ENCODE data around the gene KCP. TPM values are rescaled to one million over a fixed set of nuclear protein-coding genes. Genes with fewer than 3 reads are reported as not detected.
A peak's percentile ranks its signal among the peaks of the same experiment; 100 is the strongest.

KCP gene
- total RNA-seq, 1 donor, result 1.1 TPM

DNA sequence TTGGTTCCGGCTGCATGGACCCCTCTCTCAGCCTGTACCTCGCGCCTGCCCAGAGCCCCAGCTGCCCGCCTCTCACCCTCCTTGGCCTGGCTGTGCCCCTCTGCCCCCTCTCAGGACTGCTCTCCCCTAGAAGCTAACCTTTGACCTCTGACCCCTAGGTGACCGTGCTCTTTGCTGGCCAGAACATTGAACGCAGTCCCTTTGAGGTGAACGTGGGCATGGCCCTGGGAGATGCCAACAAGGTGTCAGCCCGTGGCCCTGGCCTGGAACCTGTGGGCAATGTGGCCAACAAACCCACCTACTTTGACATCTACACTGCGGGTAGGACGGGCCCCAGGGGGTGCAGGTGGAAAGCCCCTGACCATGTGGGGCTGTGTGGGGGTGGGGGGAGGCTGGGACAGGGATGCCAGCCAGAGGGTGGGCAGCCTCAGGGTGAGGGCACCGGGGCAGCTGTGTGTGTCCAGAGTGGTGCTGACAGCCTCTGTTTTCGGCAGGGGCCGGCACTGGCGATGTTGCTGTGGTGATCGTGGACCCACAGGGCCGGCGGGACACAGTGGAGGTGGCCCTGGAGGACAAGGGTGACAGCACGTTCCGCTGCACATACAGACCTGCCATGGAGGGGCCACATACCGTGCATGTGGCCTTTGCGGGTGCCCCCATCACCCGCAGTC, 72.3 kb downstream of the KCP start:
- H3K79me2 ChIP-seq (ENCODE audit: insufficient read depth, low read length), result peaks cover 70% of the 10 kb centered on the region
- no peak overlapping the region for H2AFZ ChIP-seq (ENCODE audit: low read length)
- H4K20me1 ChIP-seq (ENCODE audit: insufficient read depth, low read length), result peaks cover 80% of the 10 kb centered on the region
- peak; percentile 73 for DNase-seq (ENCODE audit: insufficient read length, low spot score, missing footprints)
- H3K36me3 ChIP-seq (ENCODE audit: insufficient read depth, low read length), result peaks cover 85% of the 10 kb centered on the region
- no peak overlapping the region for H3K4me2 ChIP-seq (ENCODE audit: insufficient read depth, low read length)
- no peaks in the 10 kb centered on the region for H3K27me3 ChIP-seq (ENCODE audit: insufficient read depth, low read length)
- peaks cover 36% of the 10 kb centered on the region for H3K4me1 ChIP-seq (ENCODE audit: insufficient read depth, low read length)
- H3K27ac ChIP-seq (ENCODE audit: low read depth, low read length), result peak overlapping the region; percentile 37
- no peak overlapping the region for H3K4me3 ChIP-seq (ENCODE audit: insufficient read depth, low read length)
- TF ChIP-seq CTCF (IDR thresholded peaks at IDR 0.05; ENCODE audit: extremely low read depth, low read depth, low read length), result no peak
- H3K9me3 ChIP-seq (ENCODE audit: low read depth, low read length), result no peaks in the 10 kb centered on the region

GRCh38 chr7:128837521-128837921, 73.0 kb downstream of the KCP start:
- Histone ChIP-seq H3K27ac (ENCODE audit: low read depth, low read length) (peak overlapping the region; percentile 37), H2AFZ (ENCODE audit: low read length) (no peak overlapping the region), H3K4me3 (ENCODE audit: insufficient read depth, low read length) (no peak overlapping the region), H3K27me3 (ENCODE audit: insufficient read depth, low read length) (no peaks in the 10 kb centered on the region), H3K4me2 (ENCODE audit: insufficient read depth, low read length) (no peak overlapping the region), H3K79me2 (ENCODE audit: insufficient read depth, low read length) (peaks cover 75% of the 10 kb centered on the region), H3K4me1 (ENCODE audit: insufficient read depth, low read length) (peaks cover 44% of the 10 kb centered on the region), H3K36me3 (ENCODE audit: insufficient read depth, low read length) (peaks cover 78% of the 10 kb centered on the region), H4K20me1 (ENCODE audit: insufficient read depth, low read length) (peaks cover 79% of the 10 kb centered on the region), H3K9me3 (ENCODE audit: low read depth, low read length) (no peaks in the 10 kb centered on the region)
- TF ChIP-seq CTCF (IDR thresholded peaks at IDR 0.05; ENCODE audit: extremely low read depth, low read depth, low read length), result no peak
- peak; percentile 65 for DNase-seq (ENCODE audit: insufficient read length, low spot score, missing footprints)

GRCh38 chr7:128836729-128837348, 73.7 kb downstream of the KCP start:
- peaks cover 82% of the 10 kb centered on the region for H3K79me2 ChIP-seq (ENCODE audit: insufficient read depth, low read length)
- H3K4me1 ChIP-seq (ENCODE audit: insufficient read depth, low read length), result peaks cover 48% of the 10 kb centered on the region
- H3K4me3 ChIP-seq (ENCODE audit: insufficient read depth, low read length), result no peak overlapping the region
- no peak overlapping the region for H2AFZ ChIP-seq (ENCODE audit: low read length)
- H4K20me1 ChIP-seq (ENCODE audit: insufficient read depth, low read length), result peaks cover 78% of the 10 kb centered on the region
- DNase-seq (ENCODE audit: insufficient read length, low spot score, missing footprints), result peak; percentile 84
- no peaks in the 10 kb centered on the region for H3K27me3 ChIP-seq (ENCODE audit: insufficient read depth, low read length)
- no peaks in the 10 kb centered on the region for H3K9me3 ChIP-seq (ENCODE audit: low read depth, low read length)
- peak overlapping the region; percentile 34 for H3K4me2 ChIP-seq (ENCODE audit: insufficient read depth, low read length)
- H3K27ac ChIP-seq (ENCODE audit: low read depth, low read length), result peak overlapping the region; percentile 84
- TF ChIP-seq CTCF (IDR thresholded peaks at IDR 0.05; ENCODE audit: extremely low read depth, low read depth, low read length), result no peak
- peaks cover 72% of the 10 kb centered on the region for H3K36me3 ChIP-seq (ENCODE audit: insufficient read depth, low read length)
